Activated T-cell treated with anti-CD3 and anti-CD28 coated beads for 4 hours (primary cell): ENCODE data around the gene SLC7A8.
"Not testable (repeated sequence)": the region's sequence is repeated elsewhere in the genome, so short reads cannot be mapped to it uniquely, and the experiment has no call there.

Experiments
- DNase-seq: peaks from one replicate; pipeline ENCODE4 v3.0.0-alpha.2; 2020

Gene SLC7A8

DNA sequence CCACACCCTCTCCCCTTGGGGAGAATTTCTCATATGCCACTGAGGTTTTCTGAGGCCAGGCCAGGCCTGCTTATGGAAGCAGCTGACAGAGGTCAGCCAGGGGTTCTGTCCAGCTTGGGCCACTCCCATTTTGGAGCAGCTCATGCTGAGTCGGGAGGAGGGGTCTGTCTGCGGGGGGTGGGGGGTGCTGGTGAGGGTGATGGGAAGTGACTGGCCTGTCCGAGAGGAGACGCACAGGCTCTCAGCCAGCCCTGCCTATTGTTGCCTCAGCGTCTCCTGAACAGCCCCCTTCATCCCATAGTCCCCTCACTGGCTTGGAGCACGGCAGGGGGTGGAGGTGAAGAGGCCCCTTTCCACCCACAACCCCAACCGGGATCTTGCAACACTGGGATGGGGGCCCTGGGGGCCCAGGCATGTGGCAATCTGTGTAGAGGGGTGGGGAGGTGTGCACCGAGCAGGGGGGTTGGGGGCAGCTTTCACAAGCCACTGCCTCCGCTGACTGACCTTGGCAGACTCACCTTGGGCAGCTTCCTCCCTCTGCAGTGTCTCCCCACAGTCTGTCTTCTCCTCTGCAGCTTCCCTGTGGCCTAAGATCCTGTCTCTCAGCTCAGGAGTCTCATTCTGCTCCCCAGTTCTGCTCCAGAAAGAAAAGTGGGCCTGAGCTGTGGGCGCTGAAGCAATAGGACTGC is 69.9 kb downstream of the SLC7A8 start:
- no peak for DNase-seq

DNA sequence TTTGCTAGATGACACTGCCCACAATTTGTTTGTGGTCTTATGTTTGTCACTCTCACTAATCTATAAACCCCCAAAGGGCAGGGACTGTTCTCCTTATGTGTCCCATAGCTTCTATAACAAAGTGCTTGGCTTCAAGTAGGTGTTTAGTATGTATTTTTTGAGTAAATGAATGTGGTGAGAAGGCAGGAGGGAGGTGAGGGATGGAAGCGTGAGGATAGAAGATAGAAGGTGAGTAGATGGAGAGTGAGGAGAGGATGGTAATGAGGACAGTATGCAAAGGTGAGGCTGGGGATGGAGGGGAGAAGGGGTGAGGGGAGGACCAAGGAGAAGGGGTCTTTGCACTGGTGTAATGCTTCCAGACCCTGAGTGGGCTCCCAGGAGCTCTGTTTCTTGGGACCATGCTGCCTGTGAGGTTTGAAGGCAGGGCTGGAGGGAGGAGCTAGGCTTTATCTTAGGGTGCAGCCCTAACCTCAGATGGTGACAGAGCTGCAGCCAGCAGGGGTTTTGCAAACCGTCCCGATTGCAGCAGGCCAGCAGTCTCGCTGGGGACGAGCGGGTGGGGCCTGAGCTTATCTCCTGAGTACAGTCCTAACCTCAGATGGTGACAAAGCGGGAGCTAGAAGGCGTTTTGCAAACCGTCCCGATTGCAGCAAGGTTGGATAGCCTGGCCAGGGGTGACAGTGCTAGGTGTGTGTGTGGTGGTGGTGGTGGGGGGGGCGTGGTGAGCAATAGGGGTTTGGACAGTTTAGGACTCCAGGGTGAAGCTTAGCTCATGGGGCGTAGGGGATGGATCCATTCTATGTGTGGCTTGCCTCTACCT is 70.9 kb downstream of the SLC7A8 start:
- DNase-seq, result no peak

DNA sequence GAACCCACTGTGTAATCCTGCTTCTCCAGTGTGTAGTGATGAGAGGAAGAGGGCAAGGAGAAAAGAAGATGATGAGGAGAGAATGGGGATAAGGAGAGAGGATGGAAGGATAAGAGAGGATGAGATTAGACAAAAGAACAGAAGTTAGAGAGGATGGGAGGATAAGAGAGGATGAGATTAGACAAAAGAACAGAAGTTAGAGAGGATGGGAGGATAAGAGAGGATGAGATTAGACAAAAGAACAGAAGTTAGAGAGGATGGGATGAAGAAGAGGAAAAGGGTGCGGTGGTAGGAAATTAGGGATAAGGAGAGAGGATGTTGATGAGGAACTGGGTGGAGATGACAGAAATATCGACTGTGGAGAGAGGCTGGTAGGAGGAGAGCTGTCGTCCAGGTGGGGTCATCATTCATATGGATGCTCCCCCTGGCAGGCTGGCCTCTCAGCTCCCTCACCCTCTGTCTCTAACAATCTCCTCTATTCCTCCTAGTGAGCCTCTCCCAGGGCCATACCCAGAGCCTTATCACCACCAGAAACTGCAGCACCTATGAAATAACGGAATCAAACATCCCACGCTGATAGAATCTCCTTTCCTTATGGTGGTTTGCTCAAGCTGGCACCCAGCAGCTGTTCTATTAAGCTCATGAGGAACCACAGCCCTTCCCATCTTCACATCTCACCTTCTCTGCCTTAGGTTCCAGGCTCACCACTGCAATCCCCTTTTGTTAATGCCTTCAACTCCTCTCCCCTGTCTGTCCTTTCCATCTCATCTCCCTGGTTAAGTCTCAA is 72.7 kb downstream of the SLC7A8 start:
- no peak for DNase-seq

DNA sequence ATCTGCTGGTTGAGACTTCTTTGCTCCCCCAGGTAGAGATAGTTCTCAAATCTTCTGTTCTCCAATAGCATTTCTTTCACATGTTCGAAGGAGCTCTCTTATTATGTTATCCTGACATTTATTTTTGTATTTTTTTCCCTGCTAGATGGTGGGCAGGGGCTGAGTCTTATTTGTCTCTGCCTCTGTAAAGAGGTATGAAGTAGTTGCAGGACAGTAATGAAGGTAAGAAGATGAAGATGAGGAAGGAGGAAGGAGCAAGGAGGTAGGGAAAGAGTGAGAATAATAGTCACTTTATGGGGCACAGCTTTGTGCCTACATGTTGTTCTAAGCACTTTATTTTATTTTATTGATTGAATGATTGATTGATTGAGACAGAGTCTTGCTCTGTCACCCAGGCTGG is 73.7 kb downstream of the SLC7A8 start:
- no peak for DNase-seq

DNA sequence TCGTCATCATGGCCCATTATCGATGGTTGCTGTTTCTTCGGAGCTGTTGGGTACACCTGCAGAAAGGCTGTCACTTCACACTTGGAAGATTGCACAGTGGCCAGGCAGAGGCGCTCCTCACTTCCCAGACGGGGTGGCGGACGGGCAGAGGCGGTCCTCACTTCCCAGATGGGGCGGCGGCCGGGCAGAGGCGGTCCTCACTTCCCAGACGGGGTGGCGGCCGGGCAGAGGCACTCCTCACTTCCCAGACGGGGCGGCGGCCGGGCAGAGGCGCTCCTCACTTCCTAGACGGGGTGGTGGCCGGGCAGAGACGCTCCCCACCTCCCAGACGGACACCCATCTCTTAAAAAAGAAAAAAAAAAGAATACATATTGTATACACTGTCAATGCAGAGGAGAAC is 75.3 kb downstream of the SLC7A8 start:
- DNase-seq, result not testable (repeated sequence)

DNA sequence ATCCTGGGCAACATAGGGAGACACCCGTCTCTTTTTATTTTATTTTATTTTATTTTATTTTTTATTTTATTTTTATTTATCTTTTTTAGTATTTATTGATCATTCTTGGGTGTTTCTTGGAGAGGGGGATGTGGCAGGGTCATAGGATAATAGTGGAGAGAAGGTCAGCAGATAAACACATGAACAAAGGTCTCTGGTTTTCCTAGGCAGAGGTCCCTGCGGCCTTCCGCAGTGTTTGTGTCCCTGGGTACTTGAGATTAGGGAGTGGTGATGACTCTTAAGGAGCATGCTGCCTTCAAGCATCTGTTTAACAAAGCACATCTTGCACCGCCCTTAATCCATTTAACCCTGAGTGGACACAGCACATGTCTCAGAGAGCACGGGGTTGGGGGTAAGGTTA is 75.8 kb downstream of the SLC7A8 start:
- not testable (repeated sequence) for DNase-seq

DNA sequence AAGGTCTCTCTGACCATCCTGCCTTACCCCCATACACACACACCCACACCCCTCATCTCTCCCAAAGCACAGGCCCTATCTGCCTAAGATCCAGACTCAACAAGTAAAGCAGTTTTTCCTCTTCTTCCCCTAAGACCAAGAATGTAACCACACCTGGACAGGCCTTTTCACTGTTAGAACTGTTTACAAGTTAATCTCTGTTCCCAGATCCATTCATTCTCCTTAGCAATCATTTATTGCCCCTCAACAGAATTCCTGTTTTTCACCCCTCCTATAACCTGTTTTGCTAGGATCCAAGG is 76.8 kb downstream of the SLC7A8 start:
- DNase-seq, result no peak

DNA sequence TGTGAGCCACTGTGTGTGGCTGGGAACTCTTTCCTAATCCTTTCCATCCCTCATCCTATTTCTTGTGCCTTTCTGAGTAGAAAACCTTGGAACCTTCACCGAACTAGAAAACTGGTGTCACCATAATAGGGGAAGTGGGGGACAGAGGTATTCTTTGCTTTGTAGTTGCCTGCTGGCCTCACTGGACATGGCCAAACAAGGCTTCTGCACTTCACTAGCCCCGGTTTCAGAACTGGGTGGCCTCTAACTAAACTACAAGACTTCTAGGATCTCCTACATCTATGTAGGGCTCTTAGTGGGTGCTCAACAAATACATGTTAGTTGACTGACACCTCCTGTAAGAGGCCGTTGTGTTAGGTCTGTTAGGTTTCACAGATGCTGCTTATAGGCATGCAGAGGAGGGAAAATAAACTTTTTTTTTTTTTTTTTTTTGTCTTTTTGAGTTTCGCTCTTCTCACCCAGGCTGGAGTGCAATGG is 78.1 kb downstream of the SLC7A8 start:
- DNase-seq, result no peak

DNA sequence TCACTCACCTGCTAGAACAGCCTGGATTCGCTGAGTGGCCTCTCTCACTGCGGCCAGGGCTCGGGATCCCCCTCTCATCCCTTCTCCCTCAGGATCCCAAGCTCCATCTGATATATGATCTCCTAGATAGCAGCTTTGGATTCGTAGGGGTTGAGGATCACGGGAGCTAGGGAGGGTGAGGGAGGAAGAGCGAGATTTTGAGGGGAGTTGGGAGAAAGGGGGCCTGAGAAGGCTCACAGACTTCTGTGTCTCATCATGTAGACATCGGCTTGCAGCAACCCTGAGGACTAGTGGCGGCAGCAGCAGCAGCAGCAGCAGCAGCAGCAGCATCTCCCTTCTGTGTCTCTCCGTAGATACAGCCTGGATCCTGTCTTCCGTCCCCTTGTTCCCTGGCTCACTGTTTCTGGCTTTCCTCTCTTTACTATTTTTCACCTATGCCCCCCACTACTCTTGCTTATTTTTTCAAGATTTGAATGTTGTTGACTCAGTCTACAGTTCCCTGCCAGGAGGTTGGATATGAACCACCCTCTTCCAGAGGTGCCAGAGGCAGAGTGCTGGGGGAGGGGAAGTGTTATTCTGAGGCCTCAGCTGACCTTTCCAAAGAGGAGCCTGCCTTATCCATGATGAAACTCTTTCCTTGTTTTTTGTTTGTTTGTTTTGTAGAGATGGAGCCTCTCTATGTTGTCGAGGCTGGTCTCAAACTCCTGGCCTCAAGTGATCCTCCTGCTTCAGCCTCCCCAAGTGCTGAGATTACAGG is 78.7 kb downstream of the SLC7A8 start, which contains the start of gene CIROP:
Gene CIROP, minus strand, starts transcription at position 399 of the 757 bp plus-strand sequence. Its CDS starts 69 bp downstream, at position 330.
- DNase-seq, result no peak

DNA sequence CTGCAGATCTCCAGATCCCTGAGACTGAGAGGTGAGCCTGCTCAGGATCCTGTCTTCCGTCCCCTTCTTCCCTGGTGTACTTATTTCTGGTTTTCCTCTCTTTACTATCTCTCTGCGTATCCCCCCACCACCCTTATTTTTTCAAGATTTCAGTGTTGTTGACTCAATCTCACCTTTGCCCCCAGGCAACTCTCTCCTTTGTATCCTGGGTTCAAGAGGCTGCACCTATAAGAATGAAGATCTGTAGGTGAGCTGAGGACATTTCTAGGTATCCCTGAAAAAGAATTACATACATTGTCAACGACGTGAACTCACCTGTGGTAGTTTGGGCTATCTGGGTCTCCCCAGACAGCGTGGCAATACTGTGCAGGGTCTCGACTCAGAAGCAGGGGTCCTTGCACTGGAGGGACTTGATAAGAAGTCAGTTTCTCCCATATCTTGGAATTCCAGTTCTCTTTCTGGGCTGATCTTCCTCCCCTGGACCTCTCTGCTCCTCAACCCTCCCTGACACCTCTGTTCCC is 79.3 kb downstream of the SLC7A8 start:
- DNase-seq, result no peak

DNA sequence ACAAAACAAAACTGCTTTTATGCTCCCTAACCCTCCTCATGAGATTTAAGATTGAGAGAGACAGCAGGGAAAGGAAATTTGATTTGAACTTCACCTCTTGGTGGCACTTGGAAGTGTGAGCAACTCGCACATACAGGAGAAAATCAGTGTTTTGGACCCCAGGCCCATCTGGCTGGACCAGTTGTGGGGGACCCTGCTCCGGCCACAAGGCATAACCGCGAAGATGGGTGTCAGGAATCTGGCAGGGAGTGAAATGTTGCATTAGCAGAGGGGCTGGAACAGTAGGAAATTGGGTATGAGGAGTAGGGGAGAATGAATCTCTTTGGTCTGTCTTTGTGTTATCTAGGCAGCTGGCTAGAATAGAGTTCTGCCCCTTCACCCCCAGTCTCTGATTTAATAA is 79.9 kb downstream of the SLC7A8 start:
- no peak for DNase-seq

DNA sequence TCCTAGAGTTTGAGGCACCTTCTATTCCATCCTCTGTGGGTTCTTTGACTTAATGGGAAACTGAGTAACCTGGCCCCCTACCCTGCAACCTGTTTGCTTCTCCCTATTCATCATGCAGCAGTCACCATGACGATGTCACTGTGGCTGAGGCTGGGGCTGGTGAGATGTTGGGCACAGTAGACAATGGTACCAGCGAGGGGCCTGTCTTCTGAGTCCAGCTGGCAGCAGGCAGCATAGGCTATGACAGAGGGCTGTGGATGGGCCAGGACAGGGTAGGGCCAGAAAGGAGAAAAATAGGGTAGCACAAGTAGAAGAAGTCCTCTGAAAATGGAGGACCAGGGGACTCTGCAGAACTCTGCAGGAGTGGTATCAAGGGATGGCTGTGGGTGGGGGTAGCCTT is 80.7 kb downstream of the SLC7A8 start:
- DNase-seq, result no peak

DNA sequence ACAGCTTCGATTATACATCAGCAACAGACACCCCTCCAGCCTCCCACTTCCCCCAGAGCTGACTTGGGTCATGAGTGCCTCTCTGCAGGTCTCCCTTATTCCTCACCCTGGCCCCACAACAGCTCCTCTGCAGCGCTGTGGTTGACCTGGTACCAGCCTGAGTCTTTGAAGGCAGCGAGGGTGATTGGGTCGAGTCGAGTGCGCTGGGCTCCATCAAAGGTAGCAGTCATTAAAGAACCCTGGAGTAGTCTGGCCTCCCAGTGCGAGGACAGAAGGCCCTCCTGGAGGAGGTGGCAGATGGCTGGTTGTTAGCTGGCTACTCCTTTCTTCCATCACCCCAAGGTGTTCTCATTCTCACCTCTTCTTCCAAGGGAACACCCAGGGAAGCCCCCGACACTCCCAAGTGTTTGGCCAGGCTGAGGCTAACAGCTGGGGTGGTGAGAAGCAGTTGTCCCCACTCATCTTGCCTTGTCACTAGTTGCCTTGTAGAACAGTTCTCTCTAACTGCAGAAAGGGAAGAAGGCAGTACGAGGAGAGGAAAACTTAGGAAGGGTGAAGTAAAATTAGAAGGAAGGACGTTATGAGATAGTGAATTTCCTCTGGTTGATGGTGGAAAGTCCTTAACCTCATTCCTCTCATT is 81.4 kb downstream of the SLC7A8 start:
- no peak for DNase-seq

DNA sequence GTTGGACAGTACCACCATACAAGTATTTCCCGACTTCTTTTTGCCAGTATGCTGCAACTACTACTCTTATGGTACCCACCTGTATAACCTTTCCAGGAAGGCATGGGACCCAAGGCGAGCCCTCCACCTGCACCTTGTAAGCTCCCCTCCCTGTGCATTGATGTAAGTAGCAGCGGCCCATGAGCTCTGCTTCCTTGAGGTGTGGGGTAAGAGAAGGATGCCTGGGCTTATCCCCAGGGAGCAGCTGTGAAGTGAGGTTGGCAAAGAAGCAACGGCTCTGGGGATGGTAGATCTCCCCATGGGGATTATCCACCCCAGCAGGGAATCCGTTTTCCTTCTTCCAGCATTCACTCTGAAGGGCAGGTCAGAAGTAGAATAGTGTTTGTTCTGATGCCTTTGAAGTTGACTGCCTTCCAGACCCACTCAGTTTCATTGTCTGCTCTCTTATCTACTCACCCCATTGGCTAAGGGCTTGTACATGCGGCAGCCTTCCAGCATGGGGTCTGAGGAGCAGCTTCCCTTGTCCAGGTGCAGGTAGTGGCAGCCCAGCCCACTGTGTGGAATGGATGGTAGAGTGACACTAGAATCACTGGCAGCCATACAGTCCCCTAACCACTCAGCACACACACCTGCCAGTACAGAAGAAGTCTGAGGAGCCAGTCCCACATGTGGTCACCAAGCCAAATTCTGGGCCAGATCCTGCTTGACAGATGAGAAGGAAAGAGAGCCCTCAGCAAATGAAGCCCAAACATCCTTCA is 82.1 kb downstream of the SLC7A8 start:
- no peak for DNase-seq

DNA sequence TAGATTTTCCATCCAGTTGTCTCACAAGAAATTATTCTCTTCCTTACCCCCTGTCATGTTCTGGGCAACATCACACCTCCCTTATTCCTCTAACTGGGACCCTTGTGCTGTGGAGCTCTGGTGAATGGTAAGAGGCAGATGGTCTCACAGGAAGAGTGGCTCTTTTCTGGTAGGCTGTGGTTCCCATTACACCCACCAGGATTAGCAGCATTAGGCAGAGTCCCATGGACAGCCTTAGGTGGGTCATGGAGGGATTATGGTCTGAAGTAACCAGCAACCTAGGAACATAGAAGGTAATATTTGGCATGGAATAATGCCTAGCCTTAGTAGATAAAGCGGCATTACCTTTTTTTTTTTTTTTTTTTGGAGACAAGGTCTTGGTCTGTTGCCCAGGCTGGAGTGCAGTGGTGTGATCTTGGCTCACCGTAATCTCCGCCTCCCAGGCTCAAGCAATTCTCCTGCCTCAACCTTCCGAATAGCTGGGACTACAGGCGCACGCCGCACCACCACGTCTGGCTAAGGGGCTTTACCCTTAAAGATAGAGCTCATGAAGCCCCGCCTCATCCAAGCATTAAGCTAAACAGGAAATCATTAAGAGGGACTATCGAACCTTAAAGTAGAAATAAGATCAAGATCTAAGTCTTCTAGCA is 84.1 kb downstream of the SLC7A8 start:
- DNase-seq, result no peak

DNA sequence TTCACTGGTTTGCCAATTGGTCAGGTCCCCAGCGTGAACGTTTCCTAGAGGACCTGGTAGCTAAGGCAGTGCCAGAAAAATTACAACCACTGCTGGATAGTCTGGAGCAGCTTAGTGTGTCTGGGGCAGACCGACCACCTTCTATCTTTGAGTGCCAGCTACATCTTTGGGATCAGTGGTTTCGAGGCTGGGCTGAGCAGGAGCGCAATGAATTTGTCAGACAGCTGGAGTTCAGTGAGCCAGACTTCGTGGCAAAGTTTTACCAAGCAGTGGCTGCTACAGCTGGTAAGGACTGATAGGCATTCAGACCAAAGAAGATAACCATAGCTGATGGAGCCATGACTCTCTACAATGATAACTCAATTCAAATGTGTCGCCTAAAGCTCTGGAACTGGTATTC is 85.7 kb downstream of the SLC7A8 start:
- DNase-seq, result no peak

DNA sequence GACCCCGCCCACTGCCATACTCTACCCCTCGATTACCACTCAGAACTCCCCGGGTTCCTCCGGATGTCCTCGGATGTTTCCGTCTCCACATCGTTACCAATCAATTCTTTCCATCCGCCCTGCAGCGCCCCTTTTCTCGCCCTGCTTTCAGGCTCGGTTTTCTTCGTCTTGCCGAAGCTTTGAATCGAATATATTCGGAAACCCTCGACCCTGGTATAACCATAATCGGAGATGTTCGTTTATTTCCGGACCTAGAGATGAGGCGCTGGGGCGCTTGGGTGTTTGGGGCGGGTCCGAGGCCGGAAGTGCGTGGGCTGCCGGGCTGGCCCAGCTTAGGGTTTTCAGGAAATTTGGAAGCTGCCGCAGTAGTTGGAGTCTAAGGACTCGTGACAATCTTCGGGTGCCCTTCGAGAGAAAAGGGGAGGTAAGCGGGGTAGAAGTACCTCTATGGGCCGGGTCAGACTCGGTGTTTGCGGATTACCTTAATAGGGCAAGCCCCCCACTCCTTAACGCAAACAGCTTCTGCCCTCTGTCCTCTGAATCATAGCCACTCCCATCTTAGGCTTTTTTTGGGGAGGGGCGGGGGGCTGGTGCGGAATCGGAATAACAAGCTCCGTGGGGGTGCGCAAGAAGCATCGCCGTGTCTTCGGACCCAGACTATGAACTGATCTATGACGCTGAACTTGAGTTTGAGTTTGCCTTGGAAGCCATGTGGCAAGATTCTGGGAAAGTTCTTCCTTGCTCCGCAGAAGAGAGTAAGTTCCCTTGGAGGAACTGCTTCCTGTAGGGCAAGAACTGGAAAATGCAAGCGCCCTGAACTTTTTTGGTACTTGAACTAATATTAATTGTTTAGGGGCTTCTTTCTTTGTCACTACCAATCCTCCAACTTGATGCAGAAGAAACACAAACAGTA is 88.0 kb downstream of the SLC7A8 start, which contains the start of gene C14orf119:
Gene C14orf119, plus strand, starts transcription at position 310 of the 913 bp plus-strand sequence. CDS start 2,154 bp downstream, outside the sequence.
- DNase-seq, result peak; percentile 99

DNA sequence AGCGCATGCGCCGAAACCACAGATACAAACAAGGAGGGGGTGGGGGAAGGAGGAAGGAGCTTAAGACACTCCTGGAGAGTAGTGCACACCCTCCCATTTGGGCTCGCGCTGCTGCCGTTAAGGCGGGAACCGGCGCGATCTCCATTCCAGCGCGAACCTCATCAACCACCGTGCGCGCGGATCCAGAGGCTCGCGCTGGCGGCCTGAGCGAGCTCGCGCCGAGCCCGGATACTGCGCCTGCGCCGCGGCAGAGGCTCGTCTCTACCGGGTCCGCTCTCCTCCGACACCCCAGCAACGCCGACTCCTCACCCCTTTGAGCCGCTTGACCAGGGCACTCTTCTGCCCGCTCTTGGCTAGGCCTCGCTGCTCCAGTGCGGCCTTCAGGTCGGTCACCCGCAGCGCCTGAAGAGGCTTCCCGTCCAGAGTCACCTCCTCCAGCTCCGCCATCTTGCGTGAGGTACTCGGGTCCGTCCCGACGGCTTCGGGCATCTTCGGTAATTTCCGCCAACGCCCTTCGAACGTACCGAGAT is 88.7 kb downstream of the SLC7A8 start, which contains the start of gene ACIN1:
Gene ACIN1, minus strand, starts transcription at position 471 of the 530 bp plus-strand sequence. Its CDS starts 24 bp downstream, at position 447.
- peak; percentile 47 for DNase-seq
